Heart right ventricle (tissue), 16 donors: ENCODE data around the gene HAO2. TPM values are rescaled to one million over a fixed set of nuclear protein-coding genes. Genes with fewer than 3 reads are reported as not detected.

Experiments used
- ATAC-seq, 8 donors: fragments of 200-7000 bp; cut with Tn5 transposase; one replicate each; pipeline ENCODE4 v1.9.1; 2020; ENCODE audit warnings: mild to moderate bottlenecking in 8 of 8, moderate library complexity in 8 of 8, moderate number of reproducible peaks in 1 of 8
- DNase-seq, 2 donors: peaks; one replicate each; pipeline ENCODE4 v3.0.0-alpha.2; 2020
- H3K27ac ChIP-seq, 10 donors: fragments of 200-600 bp; sonication (generic) in 2 of 10; one replicate each; pipeline versions ENCODE4 v1.5.0 to v1.8.0; 2020 to 2022; ENCODE audit warnings: mild to moderate bottlenecking in 3 of 10
- H3K27me3 ChIP-seq, 7 donors: fragments of 200-600 bp; one replicate each; pipeline ENCODE4 v1.8.0; 2021 to 2022; ENCODE audit warnings: mild to moderate bottlenecking in 2 of 7
- H3K36me3 ChIP-seq, 9 donors: fragments of 200-600 bp; sonication (generic) in 1 of 9; one replicate each; pipeline versions ENCODE4 v1.5.0 to v1.8.0; 2020 to 2022; ENCODE audit warnings: mild to moderate bottlenecking in 2 of 9
- H3K4me1 ChIP-seq, 9 donors: fragments of 200-600 bp; sonication (generic) in 1 of 9; one replicate each; pipeline versions ENCODE4 v1.5.0 to v1.8.0; 2020 to 2022; ENCODE audit warnings: mild to moderate bottlenecking in 4 of 9
- H3K4me3 ChIP-seq, 10 donors: fragments of 200-600 bp; sonication (generic) in 2 of 10; one replicate each; pipeline versions ENCODE4 v1.5.0 to v1.8.0; 2020 to 2022; ENCODE audit warnings: mild to moderate bottlenecking in 7 of 10, moderate library complexity in 2 of 10
- H3K9me3 ChIP-seq, 11 donors: fragments of 200-600 bp in 10 of 11; sonication (generic) in 2 of 11; one replicate each; pipeline versions ENCODE4 v1.5.0 to v1.8.0; 2013 to 2022; ENCODE audit warnings: mild to moderate bottlenecking in 2 of 11, control low read depth in 1 of 11, moderate library complexity in 1 of 11
- CTCF ChIP-seq, 9 donors: fragments of 200-600 bp; sonication (generic) in 2 of 9; IDR thresholded peaks; one replicate each; pipeline versions ENCODE4 v1.5.0 to v1.8.0; 2021 to 2022; ENCODE audit warnings: antibody characterized with exemption in 9 of 9, mild to moderate bottlenecking in 5 of 9, moderate library complexity in 1 of 9
- WGBS, 2 donors: extraction: QIAGEN DNeasy Blood & Tissue Kit; methylation state at CpG; one replicate each; pipeline ENCODE4 v1.1.7; 2013; ENCODE audit warnings: inconsistent platforms in 1 of 2; 5-methylcytosine and 5-hydroxymethylcytosine counted together
- intact Hi-C, 10 donors: fragments of 100-400 bp; cut with DNase I; formaldehyde crosslinking; loops; one replicate each; pipeline versions ENCODE4 v1.11.1 to v1.14.2; 2022
- polyA plus RNA-seq, 2 donors: library from polyadenylated mRNA; stranded (reverse); fragments of 200-250 nt; gene quantifications; one replicate each; pipeline ENCODE4 v1.2.3, GENCODE V29; 2013
- total RNA-seq, 10 donors: library from RNA; stranded (reverse); fragmentation: NEBNext Ultra II Directional in 3 of 10; extraction: Animal tissue kit (Norgen Biotek cat#: 25700) in 3 of 10; gene quantifications; one replicate each; pipeline versions ENCODE4 v1.2.1 to v1.2.4, GENCODE V29; 2021 to 2023
- donor health status: Arrhythmogenic right ventricular cardiomyopathy.
- donor health status: ischemic (EF 13 %, LVEDD 7.1; RV severe dilation, severe dysfunction).
- donor health status: healthy with polysubstance abuse.
- donor health status: DM: no; HTN: yes; CAD: no.
- donor health status: DM: no; HTN: no; CAD: no.
- donor health status: ischemic (EF 25% LVEDD 6.9; RV normal size, moderate dysfunction).
- donor health status: ischemic (EF 25% LVEDD 5.7; RV mildly dilated, moderate dysfunction).
- donor health status: healthy.
- donor health status: DM: yes; HTN: yes; CAD: no.
- donor health status: Ischemic cardiomyopathy.
- donor health status: ischemic (EF 35%, LVEDD 5.7; RV mildly dilated, moderate dysfunction).
- donor health status: nonischemic (EF 11% LVEDD 7.7; RV severe dilation, severe dysfunction).
- donor health status: DM: yes; HTN: yes; CAD: no.
- donor health status: PGD.
- donor health status: ischemic (EF 29% LVEDD 5.4; RV normal size, mild dysfunction).
- donor health status: nonischemic (EF 23%, LVEDD 6.1; RV moderate dilation, normal function).

HAO2 gene
- total and polyA plus RNA-seq, 12 donors = 0.01 TPM; not detected in 11

- Histone ChIP-seq H3K36me3 (no peaks in the 10 kb centered on the region), H3K4me1 (no peaks in the 10 kb centered on the region), H3K27ac (no peak overlapping the region), H3K9me3 (no peaks in the 10 kb centered on the region), H3K27me3 (no peaks in the 10 kb centered on the region), H3K4me3 (no peak overlapping the region)
- ATAC-seq (no peak), DNase-seq (no peak)
- no peak for TF ChIP-seq CTCF (IDR thresholded peaks at IDR 0.05)
- intact Hi-C loops = no loop called here
- 82% methylated on average over 6 of the region's 6 CpGs for WGBS, 2 donors
Measured at GRCh38 chr1:119442756-119443155, 74.2 kb downstream of the HAO2 start.

Other genes with a start within 250 kb of the HAO2 start
- gene WARS2, start 228.1 kb upstream of the HAO2 start, total RNA-seq = 10 to 100 TPM in 8 of 10 donors, 1 to 10 TPM in 2; 8.1 to 15.4 (median 12.3) TPM
- gene WARS2, start 228.1 kb upstream of the HAO2 start, polyA plus RNA-seq = 1 to 10 TPM; 3.5 to 5.8 TPM
- gene HSD3B2, start 46.4 kb downstream of the HAO2 start, total RNA-seq = not detected
- under 1 TPM in 1 of 2 donors, not detected in 1; 0.04 TPM for gene HSD3B2, start 46.4 kb downstream of the HAO2 start, polyA plus RNA-seq
- not detected for gene HSD3B1, start 138.4 kb downstream of the HAO2 start, total RNA-seq
- gene HSD3B1, start 138.4 kb downstream of the HAO2 start, polyA plus RNA-seq = not detected